ENCODE results near the gene SLC30A1. TPM values are rescaled to one million over a fixed set of nuclear protein-coding genes. Genes with fewer than 3 reads are reported as not detected.

Gene SLC30A1
- total and polyA plus RNA-seq, 2 experiments from 2014 or later = 23.0 to 46.9 TPM

DNA sequence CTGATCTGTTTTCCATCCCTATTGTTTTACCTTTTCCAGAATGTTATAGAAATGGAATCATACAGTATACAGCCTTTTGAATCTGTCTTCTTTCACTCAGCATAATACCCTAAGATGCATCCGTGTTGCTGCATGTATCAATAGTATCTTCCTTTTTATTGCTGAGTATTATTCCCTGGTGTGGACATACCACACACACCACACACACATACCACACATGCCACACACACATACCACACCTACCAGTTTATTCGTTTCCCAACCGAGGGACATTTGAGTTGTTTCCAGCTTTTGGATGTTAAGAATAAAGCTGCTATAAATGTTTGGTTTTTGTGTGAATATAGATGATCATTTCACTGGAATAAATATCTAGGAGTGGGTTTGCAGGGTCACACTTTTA, 22.2 kb upstream of the SLC30A1 start:
- no peak overlapping the region for H3K4me3 ChIP-seq
- no peak overlapping the region for H3K4me2 ChIP-seq (ENCODE audit: unreplicated experiment)
- H3K4me1 ChIP-seq (ENCODE audit: insufficient read depth) = peaks cover 25% of the 10 kb centered on the region
- H3K9me2 ChIP-seq (ENCODE audit: insufficient read depth) = no peaks in the 10 kb centered on the region
- in situ Hi-C loops (cut with MboI) = no loop called here
- no peaks in the 10 kb centered on the region for H3K36me3 ChIP-seq (ENCODE audit: low read depth)
- no peak for DNase-seq
- WGBS, 2 experiments (ENCODE audit: low coverage in 1 of 2, low lambda C conversion rate in 2 of 2, missing lambda C conversion rate in 2 of 2) = 68 to 74% methylated on average over 3 of the region's 3 CpGs
- no peak overlapping the region for H2AFZ ChIP-seq
- H3K9me3 ChIP-seq (ENCODE audit: low read depth) = no peaks in the 10 kb centered on the region
- no peaks in the 10 kb centered on the region for H3K79me2 ChIP-seq (ENCODE audit: insufficient read depth)
- no peaks in the 10 kb centered on the region for H3K27me3 ChIP-seq (replicated peaks; ENCODE audit: insufficient read depth)
- no peak overlapping the region for H3K9ac ChIP-seq
- no peak for TF ChIP-seq EZH2 (IDR thresholded peaks at IDR 0.05; ENCODE audit: insufficient read depth, poor library complexity, severe bottlenecking)
- no peak overlapping the region for H3K27ac ChIP-seq
- H4K20me1 ChIP-seq (ENCODE audit: insufficient read depth) = no peaks in the 10 kb centered on the region
- H3F3A ChIP-seq (ENCODE audit: insufficient read depth) = peaks cover 22% of the 10 kb centered on the region

DNA sequence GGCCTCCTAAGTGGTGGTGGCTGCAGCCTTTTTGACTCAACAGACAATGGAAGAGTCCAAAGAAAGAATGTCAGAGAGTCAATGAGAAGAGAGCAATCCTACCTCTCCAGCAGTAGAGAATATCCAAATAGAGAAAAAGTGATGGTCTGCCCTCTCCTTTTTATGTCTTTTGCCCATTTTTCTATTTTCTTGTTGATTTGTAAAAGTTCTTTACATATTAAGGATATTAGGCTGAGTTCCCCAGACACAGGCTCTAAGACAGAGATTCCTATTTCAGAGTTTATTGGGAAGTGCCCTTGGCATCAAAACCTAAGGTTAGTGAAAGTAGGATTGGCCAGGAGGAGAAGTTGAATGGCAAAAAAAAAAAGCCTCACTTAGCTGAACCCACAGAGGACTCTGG, 20.3 kb upstream of the SLC30A1 start:
- Histone ChIP-seq H3K36me3 (ENCODE audit: low read depth) (no peaks in the 10 kb centered on the region), H3K4me1 (ENCODE audit: insufficient read depth) (peaks cover 25% of the 10 kb centered on the region), H3K9ac (no peak overlapping the region), H3F3A (ENCODE audit: insufficient read depth) (peaks cover 20% of the 10 kb centered on the region), H3K9me3 (ENCODE audit: low read depth) (no peaks in the 10 kb centered on the region), H3K4me2 (ENCODE audit: unreplicated experiment) (no peak overlapping the region), H2AFZ (no peak overlapping the region), H3K9me2 (ENCODE audit: insufficient read depth) (no peaks in the 10 kb centered on the region), H3K79me2 (ENCODE audit: insufficient read depth) (no peaks in the 10 kb centered on the region), H3K27ac (no peak overlapping the region), H3K27me3 (replicated peaks; ENCODE audit: insufficient read depth) (no peaks in the 10 kb centered on the region), H3K4me3 (no peak overlapping the region), H4K20me1 (ENCODE audit: insufficient read depth) (no peaks in the 10 kb centered on the region)
- in situ Hi-C loops (cut with MboI) = no loop called here
- no peak for DNase-seq
- TF ChIP-seq EZH2phosphoT487 (IDR thresholded peaks at IDR 0.05; ENCODE audit: insufficient read depth, low read depth) (no peak), EZH2 (IDR thresholded peaks at IDR 0.05; ENCODE audit: insufficient read depth, poor library complexity, severe bottlenecking) (no peak)

DNA sequence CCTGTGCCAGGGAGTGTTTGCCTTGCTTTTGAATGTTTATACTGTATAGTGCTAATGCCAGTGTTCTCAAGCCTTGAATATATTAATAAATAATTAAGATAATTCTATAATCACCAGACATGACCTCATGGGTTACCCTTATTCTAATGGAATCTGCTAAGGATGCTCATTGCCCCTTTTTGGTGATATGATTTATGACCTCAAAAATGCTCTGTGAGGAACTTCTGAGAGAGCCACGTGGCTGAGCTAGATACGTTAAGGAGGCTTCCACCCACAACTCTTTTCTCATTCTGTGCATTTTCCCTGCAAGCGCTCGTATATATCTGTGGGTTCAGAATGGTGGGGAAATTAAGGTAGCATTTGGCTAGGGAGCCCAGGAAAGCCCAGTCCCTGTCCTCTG, 19.6 kb upstream of the SLC30A1 start:
- H3K4me3 ChIP-seq = no peak overlapping the region
- no peaks in the 10 kb centered on the region for H3K79me2 ChIP-seq (ENCODE audit: insufficient read depth)
- H3K9ac ChIP-seq = no peak overlapping the region
- no peak overlapping the region for H3K4me2 ChIP-seq (ENCODE audit: unreplicated experiment)
- no peaks in the 10 kb centered on the region for H3K9me2 ChIP-seq (ENCODE audit: insufficient read depth)
- H4K20me1 ChIP-seq (ENCODE audit: insufficient read depth) = no peaks in the 10 kb centered on the region
- no peak overlapping the region for H2AFZ ChIP-seq
- no peaks in the 10 kb centered on the region for H3K27me3 ChIP-seq (replicated peaks; ENCODE audit: insufficient read depth)
- no peaks in the 10 kb centered on the region for H3K9me3 ChIP-seq (ENCODE audit: low read depth)
- WGBS, 2 experiments (ENCODE audit: low coverage in 1 of 2, low lambda C conversion rate in 2 of 2, missing lambda C conversion rate in 2 of 2) = 61 to 78% methylated on average over 4 of the region's 4 CpGs
- peaks cover 18% of the 10 kb centered on the region for H3K4me1 ChIP-seq (ENCODE audit: insufficient read depth)
- peaks cover 12% of the 10 kb centered on the region for H3F3A ChIP-seq (ENCODE audit: insufficient read depth)
- DNase-seq = no peak
- H3K36me3 ChIP-seq (ENCODE audit: low read depth) = no peaks in the 10 kb centered on the region
- TF ChIP-seq EZH2phosphoT487 (IDR thresholded peaks at IDR 0.05; ENCODE audit: insufficient read depth, low read depth) = no peak
- no peak for TF ChIP-seq EZH2 (IDR thresholded peaks at IDR 0.05; ENCODE audit: insufficient read depth, poor library complexity, severe bottlenecking)
- H3K27ac ChIP-seq = no peak overlapping the region
- in situ Hi-C loops (cut with MboI) = no loop called here

DNA sequence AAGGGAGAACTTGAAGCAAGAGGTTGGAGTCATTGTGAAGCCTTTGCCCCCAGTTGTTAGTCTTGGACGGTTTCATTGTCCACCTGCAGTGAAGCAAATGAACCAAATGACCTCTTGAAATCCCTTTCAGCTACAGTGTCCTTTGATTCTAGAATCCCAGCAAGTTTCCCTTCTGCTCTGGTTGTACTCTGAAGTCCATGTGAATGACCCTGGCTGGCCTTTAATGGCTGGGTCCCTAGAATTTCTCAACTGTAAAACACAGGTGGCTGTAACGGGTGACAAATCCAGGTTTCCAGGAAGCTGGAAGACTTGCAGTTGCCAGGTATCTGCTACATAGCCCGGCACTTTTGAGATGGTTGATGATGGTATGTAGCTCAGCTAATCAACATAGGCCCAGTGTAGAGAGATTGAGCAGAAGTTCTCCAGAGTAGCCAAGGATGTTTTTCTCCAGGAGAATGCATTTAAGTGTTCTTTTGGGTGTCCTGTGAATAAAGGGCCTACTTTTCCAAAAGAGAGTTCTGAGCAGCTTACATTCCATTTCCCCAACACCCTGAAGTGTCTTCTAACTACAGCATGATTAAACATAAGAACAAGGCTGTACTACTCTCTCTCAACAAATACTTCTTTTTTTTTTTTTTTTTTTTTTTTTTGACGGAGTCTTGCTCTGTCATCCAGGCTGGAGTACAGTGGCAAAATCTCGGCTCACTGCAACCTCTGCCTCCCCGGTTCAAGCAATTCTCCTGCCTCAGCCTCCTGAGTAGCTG, 17.6 kb upstream of the SLC30A1 start:
- no peaks in the 10 kb centered on the region for H3K9me3 ChIP-seq (ENCODE audit: low read depth)
- H3K4me3 ChIP-seq = no peak overlapping the region
- no peak for DNase-seq
- H3K27me3 ChIP-seq (replicated peaks; ENCODE audit: insufficient read depth) = no peaks in the 10 kb centered on the region
- no peaks in the 10 kb centered on the region for H3K9me2 ChIP-seq (ENCODE audit: insufficient read depth)
- 81 to 90% methylated on average over 5 to 6 of the region's 6 CpGs for WGBS, 2 experiments (ENCODE audit: low coverage in 1 of 2, low lambda C conversion rate in 2 of 2, missing lambda C conversion rate in 2 of 2)
- H3F3A ChIP-seq (ENCODE audit: insufficient read depth) = peaks cover 14% of the 10 kb centered on the region
- TF ChIP-seq EZH2 (IDR thresholded peaks at IDR 0.05; ENCODE audit: insufficient read depth, poor library complexity, severe bottlenecking) (no peak), EZH2phosphoT487 (IDR thresholded peaks at IDR 0.05; ENCODE audit: insufficient read depth, low read depth) (no peak)
- H3K4me2 ChIP-seq (ENCODE audit: unreplicated experiment) = no peak overlapping the region
- no peak overlapping the region for H2AFZ ChIP-seq
- in situ Hi-C loops (cut with MboI) = no loop called here
- no peaks in the 10 kb centered on the region for H4K20me1 ChIP-seq (ENCODE audit: insufficient read depth)
- H3K4me1 ChIP-seq (ENCODE audit: insufficient read depth) = peaks cover 14% of the 10 kb centered on the region
- H3K9ac ChIP-seq = no peak overlapping the region
- H3K36me3 ChIP-seq (ENCODE audit: low read depth) = no peaks in the 10 kb centered on the region
- H3K27ac ChIP-seq = no peak overlapping the region
- no peaks in the 10 kb centered on the region for H3K79me2 ChIP-seq (ENCODE audit: insufficient read depth)

DNA sequence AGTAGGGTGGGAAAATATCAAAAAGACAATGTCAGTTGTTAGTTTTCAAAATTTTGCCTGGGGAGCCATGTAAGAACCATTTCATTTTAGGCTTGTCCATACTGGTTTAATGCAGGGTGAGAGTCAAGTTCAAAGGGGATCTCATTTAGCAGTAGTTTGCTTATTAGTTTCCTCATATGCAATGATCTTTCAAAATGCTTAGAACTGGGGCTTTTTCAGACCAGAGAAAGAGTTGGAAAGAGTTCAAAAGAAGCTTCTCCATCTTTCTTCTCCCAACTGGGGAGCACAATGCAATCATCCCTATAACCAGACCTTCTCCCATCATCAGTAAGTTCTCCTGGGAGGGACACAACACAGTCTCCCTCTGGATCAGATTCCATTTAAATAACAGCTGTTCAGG, 16.5 kb upstream of the SLC30A1 start:
- in situ Hi-C loops (cut with MboI) = no loop called here
- no peak overlapping the region for H3K4me3 ChIP-seq
- DNase-seq = no peak

More for the DNA sequence above, 16.5 kb upstream of the SLC30A1 start:
- TF ChIP-seq EZH2phosphoT487 (IDR thresholded peaks at IDR 0.05; ENCODE audit: insufficient read depth, low read depth) (no peak), EZH2 (IDR thresholded peaks at IDR 0.05; ENCODE audit: insufficient read depth, poor library complexity, severe bottlenecking) (no peak)
- Histone ChIP-seq H2AFZ (no peak overlapping the region), H3K9me3 (ENCODE audit: low read depth) (no peaks in the 10 kb centered on the region), H4K20me1 (ENCODE audit: insufficient read depth) (no peaks in the 10 kb centered on the region), H3K4me2 (ENCODE audit: unreplicated experiment) (no peak overlapping the region), H3K27ac (no peak overlapping the region), H3K36me3 (ENCODE audit: low read depth) (no peaks in the 10 kb centered on the region), H3F3A (ENCODE audit: insufficient read depth) (peaks cover 26% of the 10 kb centered on the region), H3K9ac (no peak overlapping the region), H3K4me1 (ENCODE audit: insufficient read depth) (peaks cover 26% of the 10 kb centered on the region), H3K79me2 (ENCODE audit: insufficient read depth) (no peaks in the 10 kb centered on the region), H3K27me3 (replicated peaks; ENCODE audit: insufficient read depth) (no peaks in the 10 kb centered on the region), H3K9me2 (ENCODE audit: insufficient read depth) (no peaks in the 10 kb centered on the region)
